Measurements from ENCODE around the gene DPH2. TPM values are rescaled to one million over a fixed set of nuclear protein-coding genes. Genes with fewer than 3 reads are reported as not detected.

The DPH2 gene
- total RNA-seq, 1 donor from 2014 or later, result 9.5 TPM

DNA sequence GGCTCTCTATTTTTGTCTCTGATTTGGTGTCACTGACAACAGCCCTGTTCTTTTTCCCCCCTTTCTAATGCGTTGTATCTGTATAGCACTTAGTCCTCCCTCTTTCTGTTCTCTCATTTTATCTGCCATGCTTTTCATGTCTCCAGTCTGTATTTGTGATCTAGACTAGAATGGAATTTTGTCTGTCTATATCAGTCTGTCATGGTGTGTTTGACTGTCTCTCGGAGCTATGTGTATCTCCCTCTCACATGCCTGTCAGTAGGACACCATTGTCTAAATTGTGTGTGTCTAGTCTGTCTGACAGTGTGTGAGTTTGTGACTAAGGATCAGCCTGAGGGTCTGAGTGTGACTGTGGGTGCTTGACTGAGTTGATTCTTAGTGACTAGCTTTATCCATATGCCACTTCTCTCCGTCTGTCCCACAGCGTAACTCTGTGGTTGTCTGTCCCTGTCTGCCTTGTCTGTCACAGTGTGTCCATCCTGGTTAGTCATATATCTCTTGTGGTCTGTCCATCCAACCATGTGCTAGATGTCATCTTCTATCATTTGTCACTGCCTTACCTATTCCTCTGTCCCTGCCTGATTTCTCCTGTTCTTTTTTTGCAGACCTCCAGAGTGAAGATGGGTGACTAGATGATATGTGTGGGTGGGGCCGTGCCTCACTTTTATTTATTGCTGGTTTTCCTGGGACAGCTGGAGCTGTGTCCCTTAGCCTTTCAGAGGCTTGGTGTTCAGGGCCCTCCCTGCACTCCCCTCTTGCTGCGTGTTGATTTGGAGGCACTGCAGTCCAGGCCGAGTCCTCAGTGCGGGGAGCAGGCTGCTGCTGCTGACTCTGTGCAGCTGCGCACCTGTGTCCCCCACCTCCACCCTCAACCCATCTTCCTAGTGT, 7.8 kb downstream of the DPH2 start:
- H3K27ac Mint-ChIP-seq, result no peak overlapping the region
- no peaks in the 10 kb centered on the region for H3K9me3 Mint-ChIP-seq
- H2AFZ ChIP-seq (replicated peaks), result no peak overlapping the region
- H3K36me3 ChIP-seq, result no peaks in the 10 kb centered on the region
- peaks cover 4% of the 10 kb centered on the region for H3K27me3 Mint-ChIP-seq (ENCODE audit: insufficient read depth, low read depth)
- H4K20me1 ChIP-seq (ENCODE audit: low read depth), result peaks cover 36% of the 10 kb centered on the region
- H3K4me3 Mint-ChIP-seq, result peak overlapping the region; percentile 97
- H3K9me3 ChIP-seq (ENCODE audit: low read depth), result no peaks in the 10 kb centered on the region
- H3K4me1 Mint-ChIP-seq, result peaks cover 54% of the 10 kb centered on the region
- peaks cover 34% of the 10 kb centered on the region for H3K79me2 ChIP-seq (ENCODE audit: low read depth)
- no peak for TF ChIP-seq EZH2phosphoT487 (IDR thresholded peaks at IDR 0.05)
- TF ChIP-seq, protein P1, sequence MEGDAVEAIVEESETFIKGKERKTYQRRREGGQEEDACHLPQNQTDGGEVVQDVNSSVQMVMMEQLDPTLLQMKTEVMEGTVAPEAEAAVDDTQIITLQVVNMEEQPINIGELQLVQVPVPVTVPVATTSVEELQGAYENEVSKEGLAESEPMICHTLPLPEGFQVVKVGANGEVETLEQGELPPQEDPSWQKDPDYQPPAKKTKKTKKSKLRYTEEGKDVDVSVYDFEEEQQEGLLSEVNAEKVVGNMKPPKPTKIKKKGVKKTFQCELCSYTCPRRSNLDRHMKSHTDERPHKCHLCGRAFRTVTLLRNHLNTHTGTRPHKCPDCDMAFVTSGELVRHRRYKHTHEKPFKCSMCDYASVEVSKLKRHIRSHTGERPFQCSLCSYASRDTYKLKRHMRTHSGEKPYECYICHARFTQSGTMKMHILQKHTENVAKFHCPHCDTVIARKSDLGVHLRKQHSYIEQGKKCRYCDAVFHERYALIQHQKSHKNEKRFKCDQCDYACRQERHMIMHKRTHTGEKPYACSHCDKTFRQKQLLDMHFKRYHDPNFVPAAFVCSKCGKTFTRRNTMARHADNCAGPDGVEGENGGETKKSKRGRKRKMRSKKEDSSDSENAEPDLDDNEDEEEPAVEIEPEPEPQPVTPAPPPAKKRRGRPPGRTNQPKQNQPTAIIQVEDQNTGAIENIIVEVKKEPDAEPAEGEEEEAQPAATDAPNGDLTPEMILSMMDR (IDR thresholded peaks at IDR 0.05), result no peak
- TF ChIP-seq EZH2 (IDR thresholded peaks at IDR 0.05), result no peak
- peaks cover 46% of the 10 kb centered on the region for H3F3A ChIP-seq (ENCODE audit: low read depth)
- no peak overlapping the region for H3K4me3 ChIP-seq
- no peak for DNase-seq (ENCODE audit: low spot score)
- H3K27me3 ChIP-seq, result no peaks in the 10 kb centered on the region
- peaks cover 15% of the 10 kb centered on the region for H3K36me3 Mint-ChIP-seq
- no peak overlapping the region for H3K4me2 ChIP-seq
- H3K9ac ChIP-seq, result no peak overlapping the region
- H3K27ac ChIP-seq, result no peak overlapping the region
- peaks cover 8% of the 10 kb centered on the region for H3K4me1 ChIP-seq

DNA sequence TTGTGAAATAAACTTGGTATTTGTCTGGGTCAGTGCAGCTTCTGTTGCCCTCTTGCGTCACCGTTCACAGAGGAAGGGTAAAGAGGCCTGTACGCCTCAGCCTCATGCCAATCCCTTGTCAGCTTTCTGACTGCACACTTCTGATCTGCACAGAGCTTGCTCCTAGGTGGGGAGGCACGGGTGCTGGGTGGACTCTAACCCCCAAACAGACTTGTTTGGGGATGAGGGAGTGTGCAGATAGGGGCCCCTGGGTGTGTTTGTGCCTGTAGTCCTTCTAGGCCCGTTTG, 8.4 kb downstream of the DPH2 start:
- peak overlapping the region; percentile 91 for H3K4me3 ChIP-seq
- peaks cover 16% of the 10 kb centered on the region for H3K36me3 Mint-ChIP-seq
- peak overlapping the region; percentile 99 for H3K4me2 ChIP-seq
- H3K4me3 Mint-ChIP-seq, result peak overlapping the region; percentile 97
- no peak overlapping the region for H3K9ac ChIP-seq
- no peaks in the 10 kb centered on the region for H3K9me3 Mint-ChIP-seq
- H2AFZ ChIP-seq (replicated peaks), result no peak overlapping the region
- peaks cover 54% of the 10 kb centered on the region for H3K4me1 Mint-ChIP-seq
- TF ChIP-seq, protein P1 (IDR thresholded peaks at IDR 0.05), result no peak
- TF ChIP-seq EZH2 (IDR thresholded peaks at IDR 0.05) (no peak), EZH2phosphoT487 (IDR thresholded peaks at IDR 0.05) (no peak)
- no peak overlapping the region for H3K27ac ChIP-seq
- peaks cover 36% of the 10 kb centered on the region for H4K20me1 ChIP-seq (ENCODE audit: low read depth)
- no peak overlapping the region for H3K27ac Mint-ChIP-seq
- H3K27me3 ChIP-seq, result no peaks in the 10 kb centered on the region
- H3K4me1 ChIP-seq, result peaks cover 8% of the 10 kb centered on the region
- no peaks in the 10 kb centered on the region for H3K36me3 ChIP-seq
- H3K27me3 Mint-ChIP-seq (ENCODE audit: insufficient read depth, low read depth), result peaks cover 4% of the 10 kb centered on the region
- no peaks in the 10 kb centered on the region for H3K9me3 ChIP-seq (ENCODE audit: low read depth)
- peaks cover 34% of the 10 kb centered on the region for H3K79me2 ChIP-seq (ENCODE audit: low read depth)
- DNase-seq (ENCODE audit: low spot score), result no peak
- H3F3A ChIP-seq (ENCODE audit: low read depth), result peaks cover 43% of the 10 kb centered on the region

DNA sequence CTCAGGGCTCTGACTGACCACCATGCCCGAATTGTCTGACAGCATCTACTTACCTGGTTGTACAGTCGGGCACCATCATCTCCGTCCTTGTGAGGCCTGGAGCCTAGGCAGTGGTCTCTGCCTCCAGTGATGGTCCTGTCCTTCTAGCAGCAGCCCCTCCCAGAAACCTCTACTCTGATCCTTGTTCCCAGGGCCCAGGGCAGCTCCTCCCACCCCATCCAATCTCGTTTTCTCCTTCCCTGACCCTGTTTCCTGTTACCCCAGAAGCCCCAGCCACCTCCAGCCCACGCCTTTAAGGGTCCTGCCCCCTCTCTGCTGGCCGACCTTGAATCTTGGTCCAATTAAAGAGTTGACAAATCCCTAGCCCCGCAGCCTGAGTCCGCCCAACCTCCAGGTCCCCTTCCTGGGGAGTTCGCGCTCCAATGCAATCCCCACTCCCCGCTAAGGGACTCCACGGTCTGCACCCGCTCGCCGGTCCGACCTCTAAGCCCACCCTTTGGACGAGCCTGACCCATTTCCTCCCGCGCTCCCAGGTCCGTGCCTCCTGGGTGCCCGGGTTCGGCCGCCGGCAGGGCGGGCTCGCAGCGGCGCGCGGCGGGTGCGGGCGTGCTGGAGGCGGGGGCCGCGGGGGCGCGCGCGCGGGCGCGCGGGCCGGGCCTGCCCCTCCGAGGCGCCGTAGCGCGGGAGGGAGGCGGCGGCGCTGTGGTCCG, 8.9 kb downstream of the DPH2 start, which contains the start of gene B4GALT2:
Gene B4GALT2 (plus strand): TSS at position 660 of the 710 bp plus-strand sequence. CDS start 1,951 bp downstream, outside the sequence.
- Mint-ChIP-seq H3K27me3 (ENCODE audit: insufficient read depth, low read depth) (peaks cover 4% of the 10 kb centered on the region), H3K9me3 (no peaks in the 10 kb centered on the region), H3K27ac (peak within 1 kb of the TSS; percentile 96), H3K4me1 (peaks cover 54% of the 10 kb centered on the region), H3K36me3 (peaks cover 20% of the 10 kb centered on the region), H3K4me3 (peak within 1 kb of the TSS; percentile 97)
- Histone ChIP-seq H4K20me1 (ENCODE audit: low read depth) (peaks cover 36% of the 10 kb centered on the region), H3K27me3 (no peaks in the 10 kb centered on the region), H3K9me3 (ENCODE audit: low read depth) (no peaks in the 10 kb centered on the region), H3K4me2 (peak within 1 kb of the TSS; percentile 99), H3K4me1 (peaks cover 8% of the 10 kb centered on the region), H3K36me3 (no peaks in the 10 kb centered on the region), H3K79me2 (ENCODE audit: low read depth) (peaks cover 34% of the 10 kb centered on the region), H3K4me3 (peak within 1 kb of the TSS; percentile 91), H3K9ac (peak within 1 kb of the TSS; percentile 57), H2AFZ (replicated peaks) (peak within 1 kb of the TSS; percentile 96), H3F3A (ENCODE audit: low read depth) (peaks cover 38% of the 10 kb centered on the region), H3K27ac (no peak within 1 kb of the TSS)
- TF ChIP-seq, protein P1 (IDR thresholded peaks at IDR 0.05), result no peak
- TF ChIP-seq EZH2phosphoT487 (IDR thresholded peaks at IDR 0.05), result no peak
- TF ChIP-seq EZH2 (IDR thresholded peaks at IDR 0.05), result no peak
- DNase-seq (ENCODE audit: low spot score), result peak; percentile 69

Measured in neural progenitor cell (in vitro differentiated cells).